Fibroblast of lung (primary cell): ENCODE measurements around the gene C10orf67. TPM values are rescaled to one million over a fixed set of nuclear protein-coding genes. Genes with fewer than 3 reads are reported as not detected.

Experiments
- DNase-seq, 2 donors: peaks; one replicate each; pipeline versions ENCODE4 v3.0.0 to v3.0.0-alpha.2; 2010; ENCODE audit warnings: low read depth in 2 of 2
- H2AFZ ChIP-seq: 2 replicates; pipeline ENCODE4 v1.5.1; 2012; ENCODE audit warnings: low read length, control low read depth, inconsistent platforms
- H3K27ac ChIP-seq: 2 replicates; pipeline ENCODE4 v1.5.1; 2011; ENCODE audit warnings: low read length, control low read depth; ENCODE audit not compliant: insufficient read depth
- H3K27me3 ChIP-seq: 2 replicates; pipeline ENCODE4 v1.5.1; 2011; ENCODE audit warnings: mild to moderate bottlenecking, low read length; ENCODE audit not compliant: control insufficient read depth, insufficient read depth
- H3K36me3 ChIP-seq: 2 replicates; pipeline ENCODE4 v1.5.1; 2011; ENCODE audit warnings: low read length; ENCODE audit not compliant: control insufficient read depth, insufficient read depth
- H3K4me1 ChIP-seq: 2 replicates; pipeline ENCODE4 v1.5.1; 2011; ENCODE audit warnings: low read length; ENCODE audit not compliant: control insufficient read depth, insufficient read depth; ENCODE audit errors: extremely low read depth
- H3K4me2 ChIP-seq: 2 replicates; pipeline ENCODE4 v1.5.1; 2011; ENCODE audit warnings: low read length, control low read depth; ENCODE audit not compliant: insufficient read depth; ENCODE audit errors: extremely low read depth
- H3K4me3 ChIP-seq, 4 experiments: fragments of 200-600 bp in 1 of 4; sonication (generic) in 1 of 4; replicated peaks in 1 of 4; 2 replicates each; pipeline ENCODE4 v1.5.1; 2011 to 2016; ENCODE audit warnings: low read length in 4 of 4, low read depth in 3 of 4, mild to moderate bottlenecking in 3 of 4, control low read depth in 2 of 4, inconsistent platforms in 1 of 4, mixed read lengths in 1 of 4; ENCODE audit not compliant: insufficient read depth in 1 of 4; ENCODE audit errors: control extremely low read depth in 1 of 4
- H3K79me2 ChIP-seq: 2 replicates; pipeline ENCODE4 v1.5.1; 2012; ENCODE audit warnings: mild to moderate bottlenecking, low read length, inconsistent platforms; ENCODE audit not compliant: control insufficient read depth, insufficient read depth
- H3K9ac ChIP-seq: 2 replicates; pipeline ENCODE4 v1.5.1; 2011; ENCODE audit warnings: mild to moderate bottlenecking, low read length, control low read depth; ENCODE audit not compliant: insufficient read depth
- H3K9me3 ChIP-seq: 2 replicates; pipeline ENCODE4 v1.5.1; 2012; ENCODE audit warnings: low read depth, low read length; ENCODE audit not compliant: control insufficient read depth, insufficient read depth
- H4K20me1 ChIP-seq: 2 replicates; pipeline ENCODE4 v1.5.1; 2011; ENCODE audit warnings: low read length; ENCODE audit not compliant: control insufficient read depth, insufficient read depth; ENCODE audit errors: extremely low read depth
- EZH2 ChIP-seq: IDR thresholded peaks from 2 replicates; pipeline ENCODE4 v1.5.1; 2012; ENCODE audit warnings: low read length, control low read depth, mild to moderate bottlenecking; ENCODE audit errors: missing control alignments
- polyA plus RNA-seq, 2 donors: library from polyadenylated mRNA; depleted of rRNA in 1 of 2; stranded (reverse) in 1 of 2; unstranded in 1 of 2; fragments of >200 nt; gene quantifications; 2 replicates each; pipeline ENCODE4 v1.2.1, GENCODE V29; 2011 to 2012; ENCODE audit warnings: missing spikeins in 1 of 2
- total RNA-seq: library from RNA; depleted of rRNA; stranded (reverse); fragments of >200 nt; gene quantifications from 2 replicates; pipeline ENCODE4 v1.2.1, GENCODE V29; 2014
- TF ChIP-seq, protein P1 (sequence below), 2 donors: IDR thresholded peaks in 1 of 2; conservative IDR thresholded peaks in 1 of 2; 1 replicate in 1 of 2; 2 replicates in 1 of 2; pipeline ENCODE4 v1.5.1; 2011 to 2012; ENCODE audit warnings: low read length in 2 of 2, control low read depth in 1 of 2, inconsistent platforms in 1 of 2, low read depth in 1 of 2, mild to moderate bottlenecking in 1 of 2

The C10orf67 gene
- total and polyA plus RNA-seq, 2 donors (not counting 1 experiment from before 2014, with no cell fraction given): under 0.01 to 0.16 TPM

DNA sequence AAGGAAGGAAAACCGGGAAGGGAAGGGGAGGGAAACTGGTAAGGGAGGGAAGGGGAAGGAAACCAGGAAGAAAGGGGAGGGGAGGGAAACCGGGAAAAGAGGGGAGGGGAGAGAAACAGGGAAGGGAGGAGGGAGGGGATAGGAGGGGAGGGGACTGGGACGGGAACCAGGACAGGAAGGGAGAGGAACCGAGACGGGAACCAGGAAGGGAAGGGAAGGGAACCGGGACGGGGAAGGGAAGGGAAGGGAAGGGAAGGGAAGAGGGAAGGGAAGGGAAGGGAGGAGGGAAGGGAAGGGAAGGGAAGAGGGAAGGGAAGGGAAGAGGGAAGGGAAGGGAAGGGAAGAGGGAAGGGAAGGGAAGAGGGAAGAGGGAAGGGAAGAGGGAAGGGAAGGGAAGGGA, 13.6 kb downstream of the C10orf67 start:
- H3K27ac ChIP-seq: no peak overlapping the region
- H3K4me1 ChIP-seq: no peaks in the 10 kb centered on the region
- no peak overlapping the region for H3K4me3 ChIP-seq
- H3K36me3 ChIP-seq: no peaks in the 10 kb centered on the region
- DNase-seq: no peak
- H3K4me2 ChIP-seq: no peak overlapping the region
- no peak overlapping the region for H2AFZ ChIP-seq
- no peak overlapping the region for H3K9ac ChIP-seq
- no peaks in the 10 kb centered on the region for H4K20me1 ChIP-seq
- no peaks in the 10 kb centered on the region for H3K27me3 ChIP-seq
- H3K79me2 ChIP-seq: no peaks in the 10 kb centered on the region
- no peak for TF ChIP-seq EZH2
- TF ChIP-seq, protein P1, sequence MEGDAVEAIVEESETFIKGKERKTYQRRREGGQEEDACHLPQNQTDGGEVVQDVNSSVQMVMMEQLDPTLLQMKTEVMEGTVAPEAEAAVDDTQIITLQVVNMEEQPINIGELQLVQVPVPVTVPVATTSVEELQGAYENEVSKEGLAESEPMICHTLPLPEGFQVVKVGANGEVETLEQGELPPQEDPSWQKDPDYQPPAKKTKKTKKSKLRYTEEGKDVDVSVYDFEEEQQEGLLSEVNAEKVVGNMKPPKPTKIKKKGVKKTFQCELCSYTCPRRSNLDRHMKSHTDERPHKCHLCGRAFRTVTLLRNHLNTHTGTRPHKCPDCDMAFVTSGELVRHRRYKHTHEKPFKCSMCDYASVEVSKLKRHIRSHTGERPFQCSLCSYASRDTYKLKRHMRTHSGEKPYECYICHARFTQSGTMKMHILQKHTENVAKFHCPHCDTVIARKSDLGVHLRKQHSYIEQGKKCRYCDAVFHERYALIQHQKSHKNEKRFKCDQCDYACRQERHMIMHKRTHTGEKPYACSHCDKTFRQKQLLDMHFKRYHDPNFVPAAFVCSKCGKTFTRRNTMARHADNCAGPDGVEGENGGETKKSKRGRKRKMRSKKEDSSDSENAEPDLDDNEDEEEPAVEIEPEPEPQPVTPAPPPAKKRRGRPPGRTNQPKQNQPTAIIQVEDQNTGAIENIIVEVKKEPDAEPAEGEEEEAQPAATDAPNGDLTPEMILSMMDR (conservative IDR thresholded peaks at IDR 0.05 in 1 of 2, IDR thresholded peaks at IDR 0.05 in 1 of 2; ENCODE audit: low read depth in 1 of 2, low read length in 2 of 2): no peak
- H3K9me3 ChIP-seq: no peaks in the 10 kb centered on the region

DNA sequence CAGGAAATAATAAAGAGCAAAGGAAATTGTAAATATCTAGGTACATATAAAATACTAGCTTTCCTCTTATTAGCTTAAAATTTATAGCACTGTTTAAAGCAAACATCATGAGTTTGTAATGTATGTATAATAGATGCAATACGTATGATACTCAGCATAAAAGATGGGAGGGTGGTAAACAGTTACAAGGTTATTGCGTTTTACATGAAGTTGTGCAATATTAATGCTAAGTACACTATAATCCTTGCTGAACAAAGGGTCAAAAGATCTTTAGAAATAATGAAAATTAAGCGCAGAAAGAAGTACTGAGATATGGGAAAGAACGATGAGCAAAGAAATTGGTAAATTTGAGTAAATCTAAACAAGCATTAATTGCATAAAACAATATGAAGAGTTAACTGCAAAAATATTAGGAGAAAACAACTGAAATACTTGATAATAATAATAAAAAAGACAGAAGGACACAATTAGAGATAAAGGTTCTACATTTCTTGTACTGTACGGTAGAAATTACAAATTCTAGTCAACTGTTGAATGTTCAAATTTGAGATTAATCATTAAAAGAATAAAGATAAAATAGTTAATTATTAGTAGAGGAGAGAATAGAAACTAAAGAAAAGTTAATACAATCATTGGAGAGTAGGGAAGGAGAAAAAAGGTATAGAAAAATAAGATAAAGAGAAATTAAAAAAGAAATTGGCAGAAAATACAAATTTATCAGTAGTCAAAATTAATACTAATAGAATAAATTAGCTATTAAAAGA, 17.9 kb downstream of the C10orf67 start:
- no peaks in the 10 kb centered on the region for H3K9me3 ChIP-seq
- peak in 1 of 2 donors; percentile 92 for DNase-seq
- H3K27me3 ChIP-seq: no peaks in the 10 kb centered on the region
- no peak overlapping the region for H3K4me2 ChIP-seq
- H3K9ac ChIP-seq: no peak overlapping the region
- no peak overlapping the region for H2AFZ ChIP-seq
- TF ChIP-seq EZH2: no peak
- H3K4me3 ChIP-seq: no peak overlapping the region
- H4K20me1 ChIP-seq: no peaks in the 10 kb centered on the region
- H3K36me3 ChIP-seq: no peaks in the 10 kb centered on the region
- no peaks in the 10 kb centered on the region for H3K4me1 ChIP-seq
- H3K79me2 ChIP-seq: no peaks in the 10 kb centered on the region
- no peak overlapping the region for H3K27ac ChIP-seq

DNA sequence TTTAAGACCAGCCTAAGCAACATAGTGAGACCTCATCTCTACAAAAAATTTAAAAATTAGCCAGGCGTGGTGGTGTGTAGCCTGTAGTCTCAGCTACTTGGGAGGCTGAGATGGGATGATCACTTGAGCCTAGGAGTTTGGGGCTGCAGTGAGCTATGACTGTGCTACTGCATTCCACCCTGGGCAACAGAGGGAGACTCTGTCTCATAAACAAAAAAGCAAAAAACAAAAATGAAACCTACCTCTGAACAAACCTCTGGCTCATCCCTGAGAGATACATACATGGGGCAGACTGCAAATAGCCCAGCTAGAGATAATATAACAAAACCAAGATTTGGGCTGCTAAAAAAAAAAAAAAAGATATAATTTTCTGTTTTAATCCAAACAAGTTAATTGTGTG, 19.5 kb downstream of the C10orf67 start:
- Histone ChIP-seq H2AFZ (no peak overlapping the region), H3K4me2 (no peak overlapping the region), H3K9ac (no peak overlapping the region), H3K36me3 (no peaks in the 10 kb centered on the region), H4K20me1 (no peaks in the 10 kb centered on the region), H3K4me1 (no peaks in the 10 kb centered on the region), H3K4me3 (no peak overlapping the region), H3K79me2 (no peaks in the 10 kb centered on the region), H3K9me3 (no peaks in the 10 kb centered on the region), H3K27ac (no peak overlapping the region), H3K27me3 (no peaks in the 10 kb centered on the region)
- no peak for TF ChIP-seq EZH2
- TF ChIP-seq, protein P1 (conservative IDR thresholded peaks at IDR 0.05 in 1 of 2, IDR thresholded peaks at IDR 0.05 in 1 of 2; ENCODE audit: low read depth in 1 of 2, low read length in 2 of 2): no peak
- DNase-seq: no peak
